Fibroblast of villous mesenchyme (primary cell): ENCODE data around the gene TOP1. TPM values are rescaled to one million over a fixed set of nuclear protein-coding genes. Genes with fewer than 3 reads are reported as not detected.
A peak's percentile ranks its signal among the peaks of the same experiment; 100 is the strongest.

Experiments
- DNase-seq: peaks from one replicate; pipeline ENCODE4 v3.0.0-alpha.2; 2010; ENCODE audit warnings: low read depth
- H3K4me3 ChIP-seq: 2 replicates; pipeline ENCODE4 v1.5.1; 2011; ENCODE audit warnings: low read depth, mild to moderate bottlenecking, low read length
- total RNA-seq: library from RNA; depleted of rRNA; stranded (reverse); fragments of >200 nt; gene quantifications from 2 replicates; pipeline ENCODE4 v1.2.3, GENCODE V29; 2012
- TF ChIP-seq, protein P1 (sequence below): IDR thresholded peaks from 2 replicates; pipeline ENCODE4 v1.5.1; 2012; ENCODE audit warnings: low read depth, mild to moderate bottlenecking, low read length; ENCODE audit not compliant: insufficient read depth

The TOP1 gene
- total RNA-seq = 10.3 and 19.9 TPM in 2 replicates

GRCh38 chr20:41028359-41029149 is at the start of gene TOP1:
TOP1 (plus strand) TSS chr20:41028822; CDS start chr20:41029068, 246 bp downstream.
- H3K4me3 ChIP-seq = peak within 1 kb of the TSS; percentile 90
- TF ChIP-seq, protein P1, sequence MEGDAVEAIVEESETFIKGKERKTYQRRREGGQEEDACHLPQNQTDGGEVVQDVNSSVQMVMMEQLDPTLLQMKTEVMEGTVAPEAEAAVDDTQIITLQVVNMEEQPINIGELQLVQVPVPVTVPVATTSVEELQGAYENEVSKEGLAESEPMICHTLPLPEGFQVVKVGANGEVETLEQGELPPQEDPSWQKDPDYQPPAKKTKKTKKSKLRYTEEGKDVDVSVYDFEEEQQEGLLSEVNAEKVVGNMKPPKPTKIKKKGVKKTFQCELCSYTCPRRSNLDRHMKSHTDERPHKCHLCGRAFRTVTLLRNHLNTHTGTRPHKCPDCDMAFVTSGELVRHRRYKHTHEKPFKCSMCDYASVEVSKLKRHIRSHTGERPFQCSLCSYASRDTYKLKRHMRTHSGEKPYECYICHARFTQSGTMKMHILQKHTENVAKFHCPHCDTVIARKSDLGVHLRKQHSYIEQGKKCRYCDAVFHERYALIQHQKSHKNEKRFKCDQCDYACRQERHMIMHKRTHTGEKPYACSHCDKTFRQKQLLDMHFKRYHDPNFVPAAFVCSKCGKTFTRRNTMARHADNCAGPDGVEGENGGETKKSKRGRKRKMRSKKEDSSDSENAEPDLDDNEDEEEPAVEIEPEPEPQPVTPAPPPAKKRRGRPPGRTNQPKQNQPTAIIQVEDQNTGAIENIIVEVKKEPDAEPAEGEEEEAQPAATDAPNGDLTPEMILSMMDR = no peak
- DNase-seq = peak; percentile 100

DNA sequence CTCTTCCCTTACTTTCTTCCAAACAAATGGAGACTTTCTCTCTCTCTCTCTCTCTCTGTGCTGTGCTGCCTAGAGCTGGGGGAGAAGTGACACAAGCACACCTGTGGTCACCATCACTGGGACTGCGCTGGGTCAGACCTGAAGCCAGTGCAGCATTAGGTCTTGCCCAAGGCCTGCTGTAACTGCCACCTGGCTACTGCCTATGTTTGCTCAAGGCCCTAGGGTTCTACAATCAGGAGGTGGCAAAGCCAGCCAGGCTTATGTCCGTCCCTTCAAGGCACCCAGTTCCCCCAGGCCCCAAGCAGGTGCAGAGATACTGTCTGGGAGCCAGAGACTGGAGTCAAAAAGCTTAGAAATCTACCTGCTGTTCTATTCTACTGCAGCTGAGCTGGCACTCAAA is 49.4 kb upstream of the TOP1 start:
- TF ChIP-seq, protein P1 = no peak
- H3K4me3 ChIP-seq = no peak overlapping the region
- no peak for DNase-seq

DNA sequence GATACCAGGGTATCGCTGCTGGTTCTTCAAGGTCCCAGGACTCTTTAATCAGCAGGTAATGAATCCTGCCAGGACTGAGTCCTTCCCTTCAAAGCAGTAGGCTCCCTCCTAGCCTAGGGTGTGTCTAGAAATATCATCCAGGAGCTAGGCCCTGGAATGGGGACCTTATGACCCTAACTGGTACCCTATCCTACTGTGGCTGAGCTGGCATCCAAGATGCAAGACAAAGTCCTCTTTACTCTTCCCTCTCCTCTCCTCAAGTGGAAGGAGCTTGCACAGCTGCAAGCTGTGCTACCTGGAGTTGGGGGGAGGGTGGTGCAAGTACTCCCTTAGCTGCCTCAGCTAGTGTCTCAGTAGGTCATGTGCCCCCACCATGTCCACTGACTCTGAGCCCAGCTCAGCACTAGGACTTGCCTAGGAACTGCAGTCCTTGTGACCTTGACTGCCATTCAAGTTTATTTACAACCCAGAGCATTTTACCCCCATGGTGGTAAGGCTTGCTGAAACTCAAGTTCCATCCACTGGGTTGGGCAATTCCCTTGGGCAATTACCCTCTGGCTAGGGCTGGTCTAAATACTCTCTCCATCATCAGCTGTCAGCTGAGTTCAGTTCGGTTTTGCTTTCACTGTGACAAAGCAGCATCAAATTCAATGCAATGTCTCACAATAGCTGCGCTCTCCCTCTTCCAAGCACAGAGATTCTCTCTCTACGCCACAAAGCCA is 48.4 kb upstream of the TOP1 start:
- no peak for DNase-seq
- H3K4me3 ChIP-seq = no peak overlapping the region
- TF ChIP-seq, protein P1 = no peak

GRCh38 chr20:40980828-40981310 is 47.8 kb upstream of the TOP1 start:
- DNase-seq = no peak
- no peak overlapping the region for H3K4me3 ChIP-seq
- TF ChIP-seq, protein P1 = no peak

DNA sequence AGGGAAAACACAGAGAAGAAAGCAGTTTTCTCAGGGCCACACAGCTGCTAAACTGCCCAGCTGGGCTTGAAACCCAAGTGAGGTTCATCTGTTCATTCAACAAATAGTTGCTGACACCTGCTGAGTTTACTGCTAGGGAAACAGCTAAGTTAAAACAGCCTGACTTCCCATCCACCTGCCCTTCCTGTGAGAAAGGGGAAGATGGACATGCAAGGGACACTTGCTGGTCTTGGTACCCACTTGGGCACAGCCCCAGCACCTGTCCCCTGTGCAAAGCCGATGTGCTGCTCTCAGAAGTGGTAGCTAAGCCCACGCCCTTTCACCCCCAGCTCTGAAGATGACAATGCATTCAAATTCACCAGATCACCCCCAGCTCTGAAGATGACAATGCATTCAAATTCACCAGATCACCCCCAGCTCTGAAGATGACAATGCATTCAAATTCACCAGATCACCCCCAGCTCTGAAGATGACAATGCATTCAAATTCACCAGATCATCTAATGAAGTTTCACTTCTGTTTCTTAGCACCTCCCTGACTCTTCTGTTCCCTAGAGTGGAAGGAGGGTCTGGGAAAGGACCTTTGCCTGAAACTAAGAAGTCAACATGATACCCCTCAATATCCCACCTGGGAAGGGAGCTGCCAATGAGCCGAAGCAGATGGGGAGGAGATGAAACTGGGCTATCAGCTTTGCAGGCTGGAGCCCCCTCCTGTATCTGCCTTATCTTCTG is 46.0 kb upstream of the TOP1 start:
- H3K4me3 ChIP-seq = no peak overlapping the region
- DNase-seq = no peak
- TF ChIP-seq, protein P1 = no peak

DNA sequence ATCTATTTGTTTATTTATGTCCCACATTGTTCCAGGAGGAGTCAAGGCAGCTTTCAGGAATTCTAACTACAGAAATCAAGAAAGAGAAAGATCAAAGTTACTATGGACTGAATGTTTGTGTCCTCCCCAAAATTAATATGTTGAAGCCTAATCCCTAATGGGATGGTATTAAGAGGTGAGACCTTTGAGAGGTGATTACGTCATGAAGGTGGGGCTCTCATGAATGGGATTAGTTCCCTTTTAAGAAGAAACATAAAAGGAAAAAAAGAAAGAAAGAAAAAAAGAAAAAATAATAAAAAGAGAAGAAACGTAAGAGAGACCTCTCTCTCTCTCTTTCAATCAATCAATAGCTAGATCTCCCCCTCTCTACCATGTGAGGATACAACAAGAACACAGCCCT is 44.7 kb upstream of the TOP1 start:
- DNase-seq = no peak
- TF ChIP-seq, protein P1 = no peak

More for the DNA sequence above, 44.7 kb upstream of the TOP1 start:
- H3K4me3 ChIP-seq = no peak overlapping the region
